Measurements from ENCODE around the gene MRPL16. TPM values are rescaled to one million over a fixed set of nuclear protein-coding genes. Genes with fewer than 3 reads are reported as not detected.

The MRPL16 gene
- total and polyA plus RNA-seq, 8 donors: 32.9 to 56.5 (median 51.5) TPM

GRCh38 chr11:59756558-59756840 lies 54.1 kb downstream of the MRPL16 start:
- Histone ChIP-seq H3K36me3 (no peaks in the 10 kb centered on the region), H3K9me3 (no peaks in the 10 kb centered on the region), H3K4me1 (peaks cover 4 to 38% of the 10 kb centered on the region in 2 donors), H3K4me3 (peak overlapping the region in 1 of 2 donors; percentile 97), H3K27me3 (no peaks in the 10 kb centered on the region), H3K27ac (peak overlapping the region; percentile 97 to 98)
- DNase-seq: no peak
- intact Hi-C loops (cut with DNase I): no loop called here
- TF ChIP-seq CTCF (IDR thresholded peaks at IDR 0.05): no peak
- no peak for ATAC-seq

Other genes starting within 250 kb of the MRPL16 start
- gene OSBP, start 195.0 kb downstream of the MRPL16 start, total RNA-seq: 10 to 100 TPM; 39.4 to 40.8 TPM
- gene OSBP, start 195.0 kb downstream of the MRPL16 start, polyA plus RNA-seq (ENCODE audit: insufficient read length in 6 of 6): 10 to 100 TPM; 40.0 to 45.7 (median 43.9) TPM
- gene PATL1, start 141.7 kb downstream of the MRPL16 start, total RNA-seq: 10 to 100 TPM; 27.8 to 42.6 TPM
- 10 to 100 TPM; 36.8 to 45.0 (median 41.0) TPM for gene PATL1, start 141.7 kb downstream of the MRPL16 start, polyA plus RNA-seq (ENCODE audit: insufficient read length in 6 of 6)
- not detected for gene OR10V1, start 96.9 kb downstream of the MRPL16 start, total RNA-seq
- not detected for gene OR10V1, start 96.9 kb downstream of the MRPL16 start, polyA plus RNA-seq (ENCODE audit: insufficient read length in 6 of 6)
- gene STX3, start 55.4 kb downstream of the MRPL16 start, total RNA-seq: 10 to 100 TPM; 65.9 to 66.7 TPM
- 10 to 100 TPM; 26.8 to 33.5 (median 29.6) TPM for gene STX3, start 55.4 kb downstream of the MRPL16 start, polyA plus RNA-seq (ENCODE audit: insufficient read length in 6 of 6)
- gene CBLIF, start 34.7 kb upstream of the MRPL16 start, total RNA-seq: not detected
- under 1 TPM in 1 of 6 donors, not detected in 5; 0.24 TPM for gene CBLIF, start 34.7 kb upstream of the MRPL16 start, polyA plus RNA-seq (ENCODE audit: insufficient read length in 6 of 6)
- 1 to 10 TPM in 1 of 2 donors, under 1 TPM in 1; 0.44 to 1.8 TPM for gene TCN1, start 55.7 kb upstream of the MRPL16 start, total RNA-seq
- gene TCN1, start 55.7 kb upstream of the MRPL16 start, polyA plus RNA-seq (ENCODE audit: insufficient read length in 6 of 6): under 1 TPM in 4 of 6 donors, not detected in 2; 0.10 to 0.40 (median 0.29) TPM
- gene OOSP3, start 68.0 kb upstream of the MRPL16 start, total RNA-seq: not detected
- not detected for gene OOSP3, start 68.0 kb upstream of the MRPL16 start, polyA plus RNA-seq (ENCODE audit: insufficient read length in 6 of 6)
- gene OOSP1, start 127.7 kb upstream of the MRPL16 start, total RNA-seq: not detected
- under 1 TPM in 2 of 6 donors, not detected in 4; 0.27 to 0.31 TPM for gene OOSP1, start 127.7 kb upstream of the MRPL16 start, polyA plus RNA-seq (ENCODE audit: insufficient read length in 6 of 6)
- gene OOSP4A, start 153.3 kb upstream of the MRPL16 start, total RNA-seq: not detected
- gene OOSP4A, start 153.3 kb upstream of the MRPL16 start, polyA plus RNA-seq (ENCODE audit: insufficient read length in 6 of 6): not detected
- gene OOSP4B, start 206.4 kb upstream of the MRPL16 start, total RNA-seq: not detected
- not detected for gene OOSP4B, start 206.4 kb upstream of the MRPL16 start, polyA plus RNA-seq (ENCODE audit: insufficient read length in 6 of 6)
- not detected for gene OOSP2, start 229.6 kb upstream of the MRPL16 start, total RNA-seq
- gene OOSP2, start 229.6 kb upstream of the MRPL16 start, polyA plus RNA-seq (ENCODE audit: insufficient read length in 6 of 6): not detected
- gene MS4A3, start 245.9 kb upstream of the MRPL16 start, total RNA-seq: under 1 TPM in 1 of 2 donors, not detected in 1; 0.73 TPM
- 1 to 10 TPM in 5 of 6 donors, under 1 TPM in 1; 0.99 to 2.3 (median 1.3) TPM for gene MS4A3, start 245.9 kb upstream of the MRPL16 start, polyA plus RNA-seq (ENCODE audit: insufficient read length in 6 of 6)

All from left lung (tissue), 10 donors.